GM12892 (cell line): ENCODE results near the gene PRUNE1.

Experiments used
- DNase-seq: peaks from one replicate; pipeline ENCODE4 v3.0.0; 2011; ENCODE audit not compliant: insufficient read length
- FAIRE-seq: peaks from 2 replicates; lab custom pipeline; 2011; peaks lifted over from hg19 to GRCh38; lab: Jason Lieb, UNC
- POLR2A ChIP-seq: IDR thresholded peaks from 2 replicates; pipeline ENCODE4 v1.6.1; 2011; ENCODE audit warnings: low read depth, low read length, control low read depth
- POLR2AphosphoS5 ChIP-seq: IDR thresholded peaks from 2 replicates; pipeline ENCODE4 v1.6.1; 2011; ENCODE audit warnings: low read depth, low read length, control low read depth
- TAF1 ChIP-seq: IDR thresholded peaks from 2 replicates; pipeline ENCODE4 v1.6.1; 2011; ENCODE audit warnings: low read depth, mild to moderate bottlenecking, control low read depth, low read length, borderline replicate concordance

The PRUNE1 gene

GRCh38 chr1:150999926-151000325 is 8.3 kb upstream of the PRUNE1 start:
- FAIRE-seq (no peak), DNase-seq (no peak)
- TF ChIP-seq TAF1 = no peak
- no peak for TF ChIP-seq POLR2AphosphoS5
- TF ChIP-seq POLR2A = no peak

DNA sequence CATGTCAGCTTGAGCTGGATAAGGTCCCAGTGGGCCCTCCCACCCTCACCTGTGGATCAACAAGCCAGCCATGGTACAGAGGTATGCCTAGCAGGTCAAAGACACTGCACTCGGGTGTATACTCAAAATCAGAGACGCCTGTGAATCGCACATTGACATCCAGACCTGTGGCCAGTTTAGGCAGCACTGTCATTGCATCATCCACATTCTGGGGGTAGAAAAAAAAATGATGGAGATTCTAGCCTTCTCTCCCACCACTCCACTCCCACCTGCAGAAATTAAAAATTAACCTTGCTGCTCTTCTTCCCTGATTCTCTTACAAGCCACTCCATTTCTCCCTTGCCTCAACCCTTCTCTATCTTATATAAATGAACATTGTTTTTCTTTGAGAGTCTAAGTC is 7.8 kb upstream of the PRUNE1 start:
- TF ChIP-seq POLR2AphosphoS5 = no peak
- TF ChIP-seq POLR2A = no peak
- TF ChIP-seq TAF1 = no peak
- DNase-seq (no peak), FAIRE-seq (no peak)

GRCh38 chr1:151001602-151002001 is 6.6 kb upstream of the PRUNE1 start:
- no peak for TF ChIP-seq POLR2A
- no peak for TF ChIP-seq TAF1
- no peak for TF ChIP-seq POLR2AphosphoS5
- no peak for DNase-seq
- no peak for FAIRE-seq

GRCh38 chr1:151002051-151002450 is 6.2 kb upstream of the PRUNE1 start:
- no peak for TF ChIP-seq TAF1
- no peak for TF ChIP-seq POLR2AphosphoS5
- no peak for TF ChIP-seq POLR2A
- DNase-seq (no peak), FAIRE-seq (no peak)

GRCh38 chr1:151002611-151003010 is 5.6 kb upstream of the PRUNE1 start:
- FAIRE-seq = no peak
- TF ChIP-seq TAF1 (no peak), POLR2AphosphoS5 (no peak), POLR2A (no peak)
- no peak for DNase-seq

DNA sequence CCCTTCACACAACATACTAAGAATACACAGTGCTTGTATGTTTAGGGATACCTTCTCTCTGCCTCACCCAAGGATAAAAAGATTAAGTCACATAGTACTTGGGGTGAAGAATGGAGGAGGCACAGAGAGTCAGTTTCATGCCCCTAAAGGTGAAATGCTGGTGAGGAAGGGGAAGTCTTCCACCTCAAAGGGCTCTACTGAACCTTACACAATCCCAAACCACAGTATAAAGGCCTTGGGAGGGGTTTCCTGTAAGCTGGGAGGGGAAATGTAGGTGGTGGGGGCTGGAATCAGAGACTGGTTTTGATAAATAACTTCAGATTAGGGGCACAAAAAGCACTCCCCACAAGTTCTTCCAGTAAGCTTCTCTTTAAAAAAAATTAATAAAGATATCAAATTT is 5.1 kb upstream of the PRUNE1 start:
- DNase-seq = no peak
- FAIRE-seq = no peak
- TF ChIP-seq POLR2A (no peak), TAF1 (no peak), POLR2AphosphoS5 (no peak)

DNA sequence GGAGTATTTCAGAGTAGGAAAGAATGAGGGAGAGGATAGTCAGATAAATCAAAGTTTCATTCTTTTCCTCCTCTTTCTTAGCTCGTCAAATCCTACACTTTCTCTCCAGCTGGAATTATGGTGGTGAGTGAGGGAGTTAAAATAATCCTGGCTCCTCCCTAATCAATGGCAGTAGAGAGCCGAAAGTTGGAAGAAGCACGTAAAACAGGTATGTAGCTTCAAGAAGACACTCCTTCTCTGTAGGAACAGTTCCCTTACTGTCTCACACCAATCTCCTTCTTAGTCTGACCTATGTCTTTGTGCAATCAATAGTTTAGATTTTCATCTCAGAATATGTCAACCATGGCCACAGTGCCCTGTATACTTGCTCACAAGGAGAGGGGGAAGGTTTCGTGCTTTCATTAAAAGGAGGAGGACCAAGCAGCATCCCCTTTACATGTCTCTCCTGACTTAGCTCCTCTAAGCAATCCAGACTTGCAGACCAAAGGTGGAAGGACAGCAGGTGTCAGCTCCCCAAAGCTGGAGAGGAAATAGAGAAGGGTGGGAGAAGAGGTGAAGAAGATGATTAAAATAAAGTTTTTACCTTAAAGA is 2.4 kb upstream of the PRUNE1 start:
- FAIRE-seq (no peak), DNase-seq (no peak)
- TF ChIP-seq POLR2AphosphoS5 (no peak), TAF1 (no peak), POLR2A (no peak)

DNA sequence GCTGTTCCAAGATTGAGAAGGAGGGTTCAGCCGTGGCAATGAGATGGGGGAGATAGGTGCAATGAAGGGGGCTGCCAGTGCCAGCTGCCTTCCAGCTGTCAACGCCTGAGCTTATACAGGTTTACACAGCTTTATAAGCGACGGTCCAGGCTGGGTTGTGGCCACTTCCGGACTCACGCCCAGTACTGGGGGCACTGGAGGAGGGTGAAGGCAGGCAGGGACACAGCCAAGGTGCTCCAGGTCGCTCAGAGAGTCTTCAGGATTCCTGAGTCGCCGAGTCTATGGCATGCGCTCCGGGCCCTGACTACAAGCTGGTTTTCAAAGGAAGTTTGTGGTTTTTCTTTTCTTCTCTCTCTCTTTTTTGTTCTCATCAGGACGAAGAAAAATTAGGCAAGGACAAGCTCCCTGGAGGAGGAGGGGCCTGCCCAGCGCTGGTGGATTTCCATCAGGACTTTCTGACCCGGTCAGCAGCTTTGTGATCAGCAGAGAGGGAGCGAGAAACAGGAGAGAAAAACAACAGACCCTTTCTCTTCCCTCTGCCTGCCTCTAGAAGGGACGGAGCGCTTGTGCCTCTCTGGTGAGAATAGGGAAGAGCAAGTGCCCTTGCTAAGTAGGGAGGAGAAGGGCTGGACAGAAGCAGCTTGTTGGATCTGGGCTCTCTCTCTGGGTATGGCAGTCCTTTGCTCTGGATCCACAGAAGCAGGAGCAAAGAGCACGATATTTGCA is 1.8 kb upstream of the PRUNE1 start, which contains the start of gene MINDY1:
Gene MINDY1 (minus strand): TSS at position 576 of the 726 bp plus-strand sequence. CDS start 4,285 bp downstream, outside the sequence.
- no peak for DNase-seq
- no peak for FAIRE-seq
- no peak for TF ChIP-seq POLR2A
- no peak for TF ChIP-seq POLR2AphosphoS5
- no peak for TF ChIP-seq TAF1

DNA sequence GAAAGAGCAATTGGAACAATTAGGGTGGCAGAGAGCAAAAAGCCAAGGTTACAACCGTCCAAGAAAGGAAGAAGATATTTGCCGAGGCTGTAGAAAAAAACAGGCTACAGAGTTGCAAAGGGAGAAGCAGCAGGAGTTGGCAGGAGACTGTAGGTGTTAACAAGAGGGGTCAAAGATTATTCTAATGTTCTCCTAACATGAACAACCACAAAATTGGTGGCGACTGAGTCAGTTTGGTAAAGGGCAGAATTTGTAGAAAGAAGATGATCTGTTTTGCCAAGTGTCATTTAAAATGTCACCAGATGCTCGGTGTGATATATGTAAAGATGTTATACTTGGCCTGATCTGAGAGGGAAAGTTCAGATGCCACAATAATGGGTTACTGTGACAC is 401 bp upstream of the PRUNE1 start:
- no peak for DNase-seq
- no peak for FAIRE-seq

GRCh38 chr1:151009206-151009587 is 948 bp downstream of the PRUNE1 start:
- no peak for FAIRE-seq
- TF ChIP-seq TAF1 (no peak), POLR2AphosphoS5 (no peak), POLR2A (no peak)
- no peak for DNase-seq

More for the DNA sequence above, 401 bp upstream of the PRUNE1 start:
- no peak for TF ChIP-seq POLR2AphosphoS5
- no peak for TF ChIP-seq POLR2A
- TF ChIP-seq TAF1 = no peak

DNA sequence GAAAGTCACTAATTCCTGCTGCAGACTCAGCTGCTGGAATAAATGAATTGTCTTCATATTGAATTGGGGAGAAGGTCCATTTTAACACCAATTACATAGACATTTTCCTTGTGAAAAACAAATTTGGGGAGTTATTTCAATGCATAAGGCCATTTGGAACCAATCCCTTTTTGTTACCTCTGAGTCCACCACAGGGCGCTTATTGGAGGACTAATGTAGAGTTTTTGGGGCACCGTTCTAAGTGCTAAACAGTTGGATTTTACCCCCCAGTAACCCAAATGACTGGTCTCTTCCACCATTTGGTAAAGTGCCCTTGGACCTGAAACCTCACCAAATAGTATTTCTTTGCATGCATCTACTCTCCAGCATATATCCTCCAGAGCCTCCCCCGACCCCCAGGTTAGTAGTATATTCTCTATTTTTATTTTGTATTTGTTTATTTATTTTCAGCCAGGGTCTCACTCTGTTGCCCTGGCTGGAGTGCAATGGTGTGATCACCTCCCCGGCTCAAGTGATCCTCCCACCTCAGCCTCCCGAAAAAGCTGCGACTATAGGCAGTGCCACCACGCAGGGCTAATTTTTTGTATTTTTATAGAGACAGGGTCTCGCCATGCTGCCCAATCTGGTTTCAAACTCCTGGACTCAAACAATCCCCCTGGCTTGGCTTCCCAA is 1.6 kb downstream of the PRUNE1 start:
- FAIRE-seq (no peak), DNase-seq (no peak)

GRCh38 chr1:151010346-151010726 is 2.1 kb downstream of the PRUNE1 start:
- no peak for TF ChIP-seq TAF1
- TF ChIP-seq POLR2A = no peak
- no peak for TF ChIP-seq POLR2AphosphoS5
- DNase-seq (no peak), FAIRE-seq (no peak)

More for the DNA sequence above, 1.6 kb downstream of the PRUNE1 start:
- TF ChIP-seq POLR2AphosphoS5 (no peak), POLR2A (no peak), TAF1 (no peak)
